NK-92 treated with Interleukin-12 subunit alpha and Interleukin-12 subunit beta, amount 100 ng/mL, for 24 hours (cell line): ENCODE measurements around the gene GRM1.
"Not testable (repeated sequence)": the region's sequence is repeated elsewhere in the genome, so short reads cannot be mapped to it uniquely, and the experiment has no call there.

Experiments
- DNase-seq: peaks from one replicate; lab custom pipeline; 2025; lab: John Stamatoyannopoulos, UW

GRM1 gene

GRCh38 chr6:146194434-146194833 is 165.6 kb downstream of the GRM1 start:
- DNase-seq: no peak

DNA sequence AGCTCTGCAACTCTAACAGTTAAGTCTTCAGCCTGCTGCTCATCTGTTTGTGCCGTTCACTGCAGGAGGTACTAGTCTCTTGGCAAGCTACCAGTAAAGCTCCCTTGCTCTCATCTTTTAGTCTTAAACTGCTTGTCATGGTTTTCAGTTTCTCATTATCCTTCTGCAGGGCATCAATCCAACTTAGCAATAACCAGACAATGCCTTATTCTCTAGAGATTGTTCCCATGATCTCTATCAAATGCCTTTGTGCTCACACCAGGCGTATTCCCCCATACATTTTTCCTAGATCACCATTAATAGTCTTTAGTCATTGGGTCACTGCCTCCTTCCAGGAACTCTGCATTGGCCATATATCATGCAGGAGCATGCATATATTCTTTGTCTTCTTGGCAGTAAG is 171.3 kb downstream of the GRM1 start:
- no peak for DNase-seq

GRCh38 chr6:146202570-146202969 is 173.7 kb downstream of the GRM1 start:
- DNase-seq: no peak

GRCh38 chr6:146209942-146210341 is 181.1 kb downstream of the GRM1 start:
- no peak for DNase-seq

DNA sequence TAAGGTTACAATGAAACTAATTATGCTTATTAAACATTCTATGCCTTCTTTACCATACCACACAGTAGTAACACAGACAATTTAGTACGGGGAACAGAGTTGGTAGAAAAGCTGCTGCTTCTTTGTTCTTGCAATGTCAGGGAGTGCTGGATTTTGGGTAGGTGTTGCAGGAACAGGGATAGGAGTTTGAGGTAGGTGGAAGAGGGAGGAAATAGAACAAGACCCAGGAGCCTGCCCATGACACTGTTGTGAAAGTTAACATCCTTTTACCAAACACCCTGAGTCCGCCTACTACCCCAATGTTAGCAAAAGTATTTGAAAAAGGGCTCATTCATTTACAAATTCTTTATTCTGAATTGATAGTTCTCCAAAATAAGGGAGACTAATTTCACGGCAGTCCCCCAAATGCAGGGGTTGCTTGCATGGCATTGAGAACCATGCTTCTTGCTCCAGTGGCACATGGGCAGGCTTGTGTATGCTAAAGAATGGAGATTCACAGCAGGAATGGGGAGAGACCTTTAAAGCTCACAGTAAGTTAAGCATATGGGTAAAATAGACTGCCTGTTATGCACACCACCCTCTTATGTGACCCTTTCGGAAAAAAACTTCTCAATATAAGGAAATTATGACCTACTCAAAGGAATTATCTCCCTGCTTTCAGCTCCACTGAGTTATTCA is 181.7 kb downstream of the GRM1 start:
- DNase-seq: no peak

DNA sequence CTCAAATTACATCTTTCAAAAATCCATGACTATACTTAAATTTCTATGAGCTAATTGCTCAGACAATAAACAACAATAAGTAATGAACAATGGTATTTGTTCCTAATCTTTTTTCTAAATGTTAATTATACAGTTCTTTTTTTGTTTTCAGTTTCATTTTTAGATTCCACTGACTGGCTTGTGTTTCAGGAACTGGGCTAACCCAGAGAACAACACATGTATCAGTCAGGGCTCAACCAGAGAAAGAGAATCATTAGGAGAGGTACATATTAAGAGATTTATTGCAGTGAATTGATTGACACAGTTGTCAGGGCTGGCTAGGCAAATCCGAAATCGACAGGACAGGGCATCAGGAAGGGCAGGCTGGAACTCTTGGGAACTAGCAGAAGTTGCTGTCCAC is 182.8 kb downstream of the GRM1 start:
- DNase-seq: no peak

DNA sequence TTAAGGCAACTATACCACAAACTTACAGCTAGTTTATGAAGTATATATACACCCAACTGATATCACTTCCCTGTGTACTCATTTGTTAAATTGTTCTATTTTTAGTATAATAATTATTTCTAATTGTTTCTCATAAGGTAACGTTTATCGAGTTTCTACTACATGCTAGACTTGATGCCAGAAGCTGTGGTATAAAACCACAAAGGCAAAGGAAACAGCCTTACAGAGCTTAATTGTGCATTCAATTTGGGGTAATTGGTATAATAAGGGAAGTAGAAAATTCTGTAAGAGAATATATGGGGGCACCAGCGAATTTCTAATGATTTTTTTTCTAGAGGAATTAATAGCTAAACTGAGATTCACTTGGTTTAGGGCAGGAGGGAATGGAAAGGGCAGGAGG is 183.9 kb downstream of the GRM1 start:
- DNase-seq: no peak

DNA sequence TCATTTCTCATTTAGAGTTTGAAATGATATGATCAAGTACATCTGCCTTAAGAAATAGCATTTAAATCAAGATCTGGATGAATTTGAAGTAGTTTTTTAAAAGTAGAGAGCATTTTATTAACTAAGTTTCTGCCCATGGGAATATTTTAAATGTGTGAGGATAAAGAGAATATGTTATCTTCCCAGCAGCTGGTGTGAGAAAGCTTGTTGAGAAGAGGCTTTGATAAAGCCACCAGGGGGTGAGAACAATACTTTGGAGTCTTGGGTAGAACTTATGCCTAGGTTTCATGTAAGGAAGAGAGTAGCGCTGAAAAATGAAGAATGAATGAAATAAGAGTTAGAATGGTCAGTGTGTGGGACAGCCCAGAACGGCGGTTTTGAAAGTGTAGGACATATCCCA is 190.2 kb downstream of the GRM1 start:
- no peak for DNase-seq

DNA sequence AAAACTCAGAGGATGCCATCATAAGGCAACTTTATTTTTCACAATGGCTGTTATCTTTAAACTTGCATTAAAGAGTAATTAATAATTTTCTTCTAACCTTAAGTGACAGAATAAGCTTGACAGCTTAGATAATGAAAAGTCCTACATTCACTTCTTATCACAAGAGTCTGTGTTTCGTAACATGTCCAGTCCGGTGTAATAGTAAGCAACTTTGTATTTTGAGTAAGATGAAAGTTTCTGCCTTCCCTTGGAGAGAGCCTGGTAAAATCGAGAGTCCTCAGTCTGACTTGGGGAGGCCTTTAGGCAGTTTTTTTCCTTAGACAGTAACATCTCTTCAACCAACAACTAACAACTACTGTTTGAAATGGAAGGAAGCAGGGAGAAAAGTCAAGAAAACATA is 195.6 kb downstream of the GRM1 start:
- DNase-seq: no peak

DNA sequence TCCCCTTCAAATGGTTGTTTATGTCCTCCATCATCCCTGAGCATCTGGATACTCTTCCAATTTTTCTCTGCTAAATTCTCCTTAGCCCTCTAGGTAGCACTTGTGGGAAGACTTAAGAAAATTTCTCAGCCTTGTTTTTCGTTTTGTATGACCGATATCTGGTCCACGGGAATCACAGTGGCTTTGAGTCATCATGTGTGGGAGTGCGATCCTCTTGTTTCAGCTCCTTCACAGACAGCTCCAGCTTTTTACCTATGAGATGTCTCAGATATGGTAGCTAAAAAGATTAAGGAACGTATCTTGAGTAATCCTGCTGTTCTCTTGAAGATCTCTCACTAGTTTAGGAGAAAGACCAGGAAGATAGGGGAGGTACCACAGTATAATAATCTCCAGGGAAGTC is 196.1 kb downstream of the GRM1 start:
- no peak for DNase-seq

- no peak for DNase-seq
Measured at GRCh38 chr6:146240322-146240721, 211.5 kb downstream of the GRM1 start.

GRCh38 chr6:146240807-146241206 is 211.9 kb downstream of the GRM1 start:
- DNase-seq: no peak

GRCh38 chr6:146243646-146244045 is 214.8 kb downstream of the GRM1 start:
- DNase-seq: not testable (repeated sequence)

GRCh38 chr6:146244630-146245143 is 215.8 kb downstream of the GRM1 start:
- no peak for DNase-seq

- no peak for DNase-seq
Measured at GRCh38 chr6:146246028-146246427, 217.2 kb downstream of the GRM1 start.

DNA sequence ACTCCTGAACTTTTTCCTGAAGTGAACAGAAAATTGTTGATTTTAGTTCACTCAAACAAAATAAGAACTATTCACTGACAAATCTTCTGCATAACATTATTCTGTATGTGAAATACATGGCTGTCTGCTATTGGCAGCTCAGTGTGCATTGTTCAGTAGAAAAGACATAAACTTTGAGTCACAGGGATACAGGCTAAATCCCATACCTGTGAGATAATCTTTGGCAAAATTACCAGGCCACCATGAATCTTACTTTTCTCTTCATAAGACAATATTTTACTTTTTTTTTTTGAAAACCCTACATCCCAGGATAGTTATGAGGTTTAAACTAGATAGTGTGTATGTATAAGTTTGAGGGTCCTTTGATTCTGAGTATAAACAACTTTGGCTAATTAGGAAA is 224.8 kb downstream of the GRM1 start:
- DNase-seq: no peak

- DNase-seq: no peak
Measured at GRCh38 chr6:146258206-146258605, 229.3 kb downstream of the GRM1 start.

- no peak for DNase-seq
Measured at GRCh38 chr6:146260886-146261285, 232.0 kb downstream of the GRM1 start.

DNA sequence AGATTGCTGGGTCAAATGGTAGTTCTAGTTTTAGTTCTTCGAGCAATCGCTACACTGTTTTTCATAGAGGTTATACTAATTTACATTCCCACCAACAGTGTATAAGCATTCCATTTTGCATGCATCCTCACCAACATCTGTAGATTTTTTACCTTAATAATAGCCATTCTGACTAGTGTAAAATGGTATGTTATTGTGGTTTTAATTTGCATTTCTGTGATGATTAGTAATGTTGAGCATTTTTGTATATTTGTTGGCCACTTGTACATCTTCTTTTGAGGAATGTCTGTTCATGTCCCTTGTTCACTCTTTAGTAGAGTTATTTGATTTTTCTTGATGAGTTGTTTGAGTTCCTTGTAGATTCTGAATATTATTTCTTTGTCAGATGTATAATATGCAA is 236.2 kb downstream of the GRM1 start:
- DNase-seq: no peak

DNA sequence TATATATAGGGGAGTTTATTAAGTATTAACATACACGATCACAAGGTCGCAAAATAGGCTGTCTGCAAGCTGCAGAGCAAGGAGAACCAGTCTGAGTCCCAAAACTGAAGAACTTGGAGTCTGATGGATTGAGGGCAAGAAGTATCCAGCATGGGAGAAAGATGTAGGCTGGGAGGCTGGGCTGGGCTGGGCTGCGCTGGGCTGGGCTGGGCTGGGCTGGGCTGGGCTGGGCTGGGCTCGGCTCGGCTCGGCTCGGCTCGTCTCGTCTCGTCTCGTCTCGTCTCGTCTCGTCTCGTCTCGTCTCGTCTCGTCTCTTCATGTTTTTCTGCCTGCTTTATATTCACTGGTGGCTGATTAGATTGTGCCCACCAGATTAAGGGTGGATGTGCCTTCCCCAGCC is 238.6 kb downstream of the GRM1 start:
- no peak for DNase-seq

GRCh38 chr6:146267946-146268345 is 239.1 kb downstream of the GRM1 start:
- no peak for DNase-seq

DNA sequence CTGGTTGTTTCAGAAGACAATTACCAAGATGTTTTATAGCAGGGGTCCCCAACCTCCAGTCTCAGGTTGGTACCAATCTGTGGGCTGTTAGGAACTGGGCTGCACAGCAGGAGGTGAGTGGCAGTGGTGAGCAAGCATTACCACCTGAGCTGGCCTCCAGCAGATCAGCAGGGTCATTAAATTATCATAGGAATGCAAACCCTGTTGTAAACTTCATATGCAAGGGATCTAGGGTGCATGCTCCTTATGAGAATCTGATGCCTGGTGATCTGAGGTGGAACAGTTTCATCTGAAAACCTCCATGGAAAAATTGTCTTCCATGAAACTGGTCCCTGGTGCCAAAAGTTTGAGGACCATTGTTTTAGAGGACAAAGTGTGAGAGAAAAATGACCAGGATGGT is 240.6 kb downstream of the GRM1 start:
- no peak for DNase-seq

DNA sequence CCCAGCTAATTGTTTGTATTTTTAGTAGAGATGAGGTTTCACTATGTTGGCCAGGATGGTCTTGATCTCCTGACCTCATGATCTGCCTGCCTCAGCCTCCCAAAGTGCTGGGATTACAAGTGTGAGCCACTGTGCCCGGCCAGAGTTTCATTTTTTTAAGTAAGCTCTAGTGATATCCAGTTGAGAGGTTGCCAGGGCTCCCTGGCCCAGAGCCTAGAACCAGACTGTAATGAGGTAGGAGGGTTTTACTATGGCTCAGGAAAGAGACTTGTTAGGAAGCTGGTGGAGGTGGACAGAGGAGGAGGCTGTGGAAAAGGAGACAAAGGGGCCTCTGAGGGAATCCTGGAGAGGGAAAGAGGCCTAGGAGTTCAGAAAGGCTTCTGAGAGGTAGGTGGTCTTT is 242.3 kb downstream of the GRM1 start:
- not testable (repeated sequence) for DNase-seq

GRCh38 chr6:146273490-146273889 is 244.6 kb downstream of the GRM1 start:
- DNase-seq: no peak
